HG03135 (cell line): ENCODE data around the gene TRMT2A.
"Not testable (repeated sequence)": the region's sequence is repeated elsewhere in the genome, so short reads cannot be mapped to it uniquely, and the experiment has no call there.

Source experiments
- ATAC-seq: cut with Tn5 transposase; IDR thresholded peaks from one replicate; pipeline ENCODE4 v1.9.1; 2021; ENCODE audit warnings: mild to moderate bottlenecking, moderate library complexity; ENCODE audit not compliant: unreplicated experiment

TRMT2A gene

DNA sequence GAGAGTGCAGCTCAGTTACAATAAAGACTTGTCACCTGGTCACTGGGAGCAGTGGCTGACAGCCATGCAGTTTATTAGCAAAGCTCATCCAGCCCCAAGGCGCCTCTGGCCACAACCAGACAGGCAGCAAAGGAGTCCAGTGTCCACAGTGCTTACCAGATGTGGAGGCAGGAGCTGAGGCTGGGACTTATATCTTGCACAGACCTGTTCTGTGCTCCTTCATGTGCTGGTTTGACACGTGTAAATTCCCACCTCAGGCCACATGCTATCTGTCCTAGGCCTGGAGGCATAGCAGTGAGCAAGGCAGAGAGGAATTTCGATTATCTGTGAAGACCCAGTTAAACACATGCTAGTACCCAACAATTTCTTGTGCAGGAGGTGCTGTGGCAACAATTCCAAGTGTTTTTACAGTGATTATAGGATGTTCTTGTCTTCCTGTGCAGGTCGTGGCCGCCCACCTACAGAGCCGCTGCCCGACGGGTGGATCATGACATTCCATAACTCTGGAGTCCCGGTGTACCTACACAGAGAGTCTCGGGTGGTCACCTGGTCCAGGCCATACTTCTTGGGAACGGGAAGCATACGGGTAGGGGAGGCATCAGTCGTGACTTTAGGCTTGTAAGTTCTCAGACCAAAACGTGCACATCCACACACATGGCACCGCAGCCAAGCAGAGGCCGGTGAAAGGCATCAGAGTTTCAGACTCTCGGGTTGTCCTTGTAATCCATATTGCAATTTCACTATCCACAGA lies 27.6 kb downstream of the TRMT2A start:
- no peak for ATAC-seq

DNA sequence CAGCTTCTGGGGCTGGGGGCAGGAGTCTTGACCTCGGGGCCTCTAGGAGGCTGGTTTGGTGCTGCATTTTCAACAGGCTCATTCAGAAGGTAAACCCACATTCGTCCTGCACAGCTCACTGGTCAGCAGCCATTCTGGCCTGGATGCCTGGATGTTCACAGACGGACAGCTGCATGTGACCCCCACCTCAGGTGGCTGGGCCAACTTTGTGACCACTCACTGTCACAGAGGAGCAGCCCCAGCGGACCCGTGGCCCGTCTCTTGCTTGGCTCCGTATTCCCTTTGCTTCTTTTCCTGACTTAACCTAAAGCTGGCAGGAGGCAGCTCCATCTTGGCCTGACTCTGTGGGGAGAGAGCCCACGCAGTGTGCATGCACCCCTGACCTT lies 28.8 kb downstream of the TRMT2A start:
- ATAC-seq = no peak

DNA sequence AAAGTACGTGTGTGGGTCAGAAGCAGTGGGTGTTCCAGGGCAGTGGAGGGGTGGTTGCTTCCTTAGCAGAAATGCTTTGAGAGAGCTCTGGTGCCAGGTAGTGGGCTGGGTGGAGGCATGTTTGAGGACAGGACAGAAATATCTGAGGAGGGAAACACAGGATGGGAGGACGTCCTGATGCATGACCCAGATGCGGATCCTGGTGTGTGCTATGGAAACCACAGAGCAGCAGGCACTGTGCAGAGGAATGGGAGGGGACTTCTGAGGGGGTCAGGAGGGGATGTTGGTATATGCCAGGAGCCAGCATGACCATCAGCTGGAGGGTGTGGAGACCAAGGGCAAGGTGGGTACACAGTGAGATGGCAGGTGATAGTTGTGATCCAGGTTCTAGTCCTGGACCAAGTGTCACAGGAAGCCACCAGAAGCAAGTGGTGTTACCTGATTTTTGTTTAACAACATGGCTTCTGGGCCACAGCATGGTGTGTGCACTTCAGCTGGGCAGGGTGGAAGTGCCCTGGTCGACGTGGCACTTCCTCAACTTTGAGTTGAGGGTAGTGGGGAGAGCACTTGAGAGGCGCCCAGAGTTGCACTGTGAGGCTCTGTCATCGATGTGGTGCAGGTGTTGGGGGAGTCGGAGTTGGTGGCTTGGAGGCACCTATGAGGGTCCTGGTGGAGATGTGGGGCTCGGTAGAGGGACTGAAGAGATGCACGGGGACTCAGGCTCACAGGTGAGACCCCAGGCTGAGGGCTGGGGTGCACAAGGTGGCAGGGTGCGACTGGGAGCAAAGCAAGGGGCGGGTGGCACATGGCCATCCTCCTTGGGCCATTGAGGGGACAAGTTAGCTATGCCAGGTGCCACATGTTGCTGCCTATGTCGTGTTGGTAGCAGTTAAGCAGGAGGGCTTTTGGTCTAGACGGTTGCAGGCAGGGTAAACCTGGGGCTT lies 29.4 kb downstream of the TRMT2A start:
- ATAC-seq = no peak

DNA sequence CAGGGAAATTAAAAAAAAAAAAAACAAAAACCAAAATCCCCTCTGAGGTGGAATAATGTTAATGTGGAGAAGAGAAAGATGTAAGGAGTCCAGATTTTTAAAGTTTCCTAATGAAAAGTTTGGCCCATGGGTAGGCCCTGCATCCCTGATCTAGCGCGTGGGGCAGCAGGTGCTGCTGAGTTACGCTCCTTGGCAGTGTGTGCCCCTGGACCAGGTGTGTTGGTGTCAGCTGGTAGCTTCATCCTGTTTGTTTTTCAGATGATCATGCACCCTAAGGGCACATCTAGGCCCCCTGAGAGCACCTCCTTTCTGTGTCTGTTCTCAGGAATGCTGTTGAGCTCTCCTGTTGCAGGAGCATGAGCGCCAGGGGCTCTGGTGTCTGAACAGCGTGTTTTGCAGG lies 30.3 kb downstream of the TRMT2A start:
- no peak for ATAC-seq

DNA sequence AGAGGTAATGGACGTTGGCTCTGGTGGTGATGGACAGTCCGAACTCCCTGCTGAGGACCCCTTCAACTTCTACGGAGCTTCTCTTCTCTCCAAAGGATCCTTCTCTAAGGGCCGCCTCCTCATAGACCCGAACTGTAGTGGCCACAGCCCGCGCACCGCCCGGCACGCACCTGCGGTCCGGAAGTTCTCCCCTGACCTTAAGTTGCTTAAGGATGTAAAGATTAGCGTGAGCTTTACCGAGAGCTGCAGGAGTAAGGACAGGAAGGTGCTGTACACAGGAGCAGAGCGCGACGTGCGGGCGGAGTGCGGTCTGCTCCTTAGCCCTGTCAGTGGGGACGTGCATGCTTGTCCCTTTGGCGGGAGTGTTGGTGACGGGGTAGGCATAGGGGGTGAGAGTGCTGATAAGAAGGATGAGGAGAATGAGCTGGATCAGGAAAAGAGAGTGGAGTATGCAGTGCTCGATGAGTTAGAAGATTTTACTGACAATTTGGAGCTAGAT lies 30.9 kb downstream of the TRMT2A start:
- no peak for ATAC-seq

DNA sequence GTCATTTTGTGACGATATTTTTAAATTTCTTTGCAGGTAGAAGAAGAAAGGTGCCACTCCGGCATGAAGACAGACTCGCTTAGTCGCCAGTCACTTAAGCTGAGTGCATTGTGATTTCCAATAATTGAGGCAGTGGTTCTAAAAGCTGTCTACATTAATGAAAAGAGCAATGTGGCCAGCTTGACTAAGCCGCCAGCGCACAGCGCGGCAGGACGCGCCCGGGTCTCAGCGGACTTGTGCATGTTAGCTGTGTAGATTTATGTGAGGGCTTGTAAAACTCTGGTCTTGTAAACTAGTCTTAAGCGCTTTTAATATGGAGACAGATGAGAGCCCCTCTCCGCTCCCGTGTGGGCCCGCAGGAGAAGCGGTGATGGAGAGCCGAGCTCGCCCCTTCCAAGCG lies 31.4 kb downstream of the TRMT2A start:
- no peak for ATAC-seq

DNA sequence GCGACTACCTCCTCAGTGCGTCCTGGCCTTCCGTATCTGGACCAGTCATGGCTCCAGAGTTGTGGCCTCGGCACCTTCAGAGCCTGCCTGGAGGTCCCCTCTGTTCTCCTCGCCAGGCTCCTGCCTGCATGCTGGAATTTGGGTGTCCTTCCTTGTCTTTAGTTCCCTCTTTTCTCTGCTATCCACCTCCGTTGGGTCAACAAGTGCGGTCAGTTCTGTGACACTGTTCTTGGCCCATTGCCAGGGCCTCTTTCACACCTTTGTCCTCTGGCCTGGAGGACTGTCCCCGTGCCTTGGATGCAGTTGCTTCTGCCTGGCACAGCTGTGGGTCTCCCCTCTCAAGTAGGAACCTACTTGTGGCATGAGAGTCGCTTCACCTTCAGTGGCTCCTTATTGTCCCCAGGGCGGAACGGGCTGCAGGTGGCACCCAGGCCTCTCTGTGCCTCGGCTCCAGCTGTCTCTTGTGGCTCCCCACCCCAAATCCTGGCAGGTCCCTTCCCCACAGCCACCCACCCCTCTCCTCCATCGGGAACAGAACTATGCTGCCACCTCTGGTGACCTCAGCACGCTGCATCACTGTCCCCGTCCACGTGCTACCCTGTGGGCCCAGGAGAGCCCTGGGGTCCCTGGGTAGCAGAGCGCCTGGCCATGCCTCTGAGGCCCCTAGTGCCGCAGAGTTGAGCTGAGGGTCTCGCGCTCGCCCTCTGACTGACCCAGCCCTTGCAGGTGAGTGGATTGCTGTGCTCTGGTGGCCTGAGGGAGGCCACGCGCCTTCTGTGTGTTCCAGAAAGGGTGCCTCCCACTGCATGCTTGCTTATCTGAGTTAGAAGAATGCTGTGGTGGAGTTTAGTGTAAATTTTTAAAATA lies 32.2 kb downstream of the TRMT2A start:
- no peak for ATAC-seq

DNA sequence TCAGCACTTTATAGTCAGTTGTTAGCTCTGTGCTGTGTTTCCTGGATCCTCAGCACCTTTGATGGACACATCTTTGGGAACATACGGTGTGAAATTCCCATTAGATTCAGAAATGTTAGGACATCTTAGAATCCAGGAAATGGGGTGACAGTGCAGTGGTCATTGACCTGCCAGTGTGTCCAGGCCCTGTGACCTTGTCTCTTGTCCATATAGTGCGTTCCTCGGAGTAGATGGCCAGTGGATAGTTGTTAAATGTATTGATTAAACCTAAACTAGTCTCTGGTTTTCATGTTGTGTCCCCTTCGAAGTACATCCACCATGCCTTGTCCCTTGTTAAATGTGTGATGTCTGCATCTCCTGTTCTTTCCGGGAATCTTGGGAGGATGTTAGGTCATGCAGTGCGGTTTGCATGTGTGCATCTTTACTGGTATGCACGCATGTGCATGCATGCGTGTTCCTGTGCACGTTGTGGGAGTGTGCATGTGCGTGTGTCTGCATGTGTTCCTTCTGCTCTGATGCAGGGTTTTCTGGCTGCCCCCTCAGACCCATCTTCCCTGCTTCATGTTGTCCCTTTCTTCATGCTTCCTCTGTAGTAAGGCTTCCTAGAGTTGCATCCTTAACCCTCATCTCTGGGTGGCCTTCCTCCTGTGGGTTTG lies 33.0 kb downstream of the TRMT2A start:
- no peak for ATAC-seq

DNA sequence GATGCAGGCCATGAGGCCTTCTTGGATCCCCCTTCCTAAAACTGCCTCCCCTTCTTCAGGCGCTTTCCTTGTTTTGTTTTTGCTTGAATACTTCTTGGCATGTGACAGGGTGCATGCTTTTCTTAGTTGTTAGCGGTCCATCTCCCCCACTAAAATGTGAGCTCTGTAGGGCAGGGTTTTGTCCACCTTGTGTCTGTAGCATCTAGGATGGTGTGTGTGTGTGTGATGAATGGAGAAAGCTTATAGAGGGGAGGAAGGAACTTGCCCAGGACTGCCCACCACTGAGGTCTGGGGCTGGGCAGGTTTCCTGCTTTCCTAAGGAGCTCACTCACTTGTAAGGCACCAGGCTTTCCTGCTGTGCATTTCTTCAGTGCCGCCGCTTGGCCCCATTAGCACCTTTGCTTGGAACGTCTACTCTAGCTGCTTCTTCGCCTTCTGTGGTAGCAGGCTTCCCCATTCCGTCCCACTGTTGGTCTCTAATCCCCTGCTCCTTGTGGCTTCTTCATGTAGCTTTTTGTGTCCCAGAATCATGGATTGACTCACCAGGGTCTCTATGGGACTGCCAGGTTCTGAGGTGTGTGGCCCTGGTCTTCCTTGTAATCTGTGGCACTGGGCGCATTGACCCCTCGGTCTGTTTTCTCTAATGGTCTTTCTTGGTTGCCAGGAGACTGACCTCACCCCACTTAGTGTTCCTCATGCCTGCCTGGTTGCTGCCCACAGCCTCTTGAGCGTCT lies 33.7 kb downstream of the TRMT2A start:
- no peak for ATAC-seq

DNA sequence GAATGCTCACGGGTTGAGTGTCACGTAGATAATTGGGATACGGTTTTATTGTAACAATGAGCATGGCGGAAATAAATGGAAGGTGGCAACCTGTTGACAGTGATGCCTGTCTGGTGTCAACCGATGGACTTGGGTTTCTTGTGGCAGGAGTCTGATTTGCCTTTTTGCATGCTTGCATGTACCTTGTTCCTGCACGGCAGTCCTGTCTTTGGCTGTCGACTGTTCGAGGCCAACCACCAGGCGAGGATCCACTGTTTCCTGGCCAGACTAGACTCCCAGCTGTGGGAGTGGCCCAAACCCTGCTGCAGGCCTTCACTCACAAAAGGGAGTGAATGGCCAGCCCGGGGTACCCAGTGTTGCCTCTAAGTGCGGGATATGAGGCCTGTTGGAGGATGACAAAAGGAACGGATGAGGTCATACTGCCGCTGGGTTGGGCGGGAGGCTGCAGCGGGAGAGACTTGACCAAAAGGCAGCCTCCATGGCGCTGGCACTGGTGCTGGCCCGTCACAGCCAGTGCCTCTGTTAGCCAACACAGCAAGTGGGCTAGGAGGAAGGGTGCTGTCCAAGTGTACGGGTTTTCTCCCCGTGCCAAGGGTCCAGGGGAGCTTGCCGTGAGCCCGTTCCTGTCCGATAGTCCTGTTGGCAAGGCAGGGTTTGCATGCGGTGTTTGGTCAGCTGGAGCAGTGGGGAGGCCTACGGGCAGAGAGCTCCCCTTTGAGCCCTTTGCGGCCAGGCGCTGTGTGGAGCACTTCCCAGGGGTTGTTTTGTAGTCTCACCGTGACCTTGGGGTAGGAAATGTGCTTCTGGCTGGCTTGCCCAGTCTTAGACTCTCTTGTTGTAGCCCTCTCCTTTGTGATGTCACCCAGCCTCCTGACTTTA lies 36.0 kb downstream of the TRMT2A start:
- peak; percentile 3 for ATAC-seq

DNA sequence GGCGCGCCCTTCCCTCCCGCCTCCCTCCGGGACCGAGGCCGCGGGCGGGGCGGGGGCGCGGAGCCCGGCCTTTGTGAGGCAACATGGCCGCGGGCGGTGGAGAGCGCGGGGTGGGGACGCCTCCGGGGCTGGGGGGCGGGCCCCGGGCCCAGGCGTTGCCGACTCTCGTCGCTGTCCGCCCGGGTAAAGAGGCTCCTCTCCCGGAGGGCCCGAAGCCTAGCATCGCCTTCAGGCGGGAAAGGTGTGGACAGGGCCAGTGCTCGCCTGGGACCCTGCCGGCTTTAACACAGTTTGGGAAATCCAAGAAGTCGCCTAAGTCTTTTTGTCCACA lies 36.6 kb downstream of the TRMT2A start:
- ATAC-seq = peak; percentile 61

DNA sequence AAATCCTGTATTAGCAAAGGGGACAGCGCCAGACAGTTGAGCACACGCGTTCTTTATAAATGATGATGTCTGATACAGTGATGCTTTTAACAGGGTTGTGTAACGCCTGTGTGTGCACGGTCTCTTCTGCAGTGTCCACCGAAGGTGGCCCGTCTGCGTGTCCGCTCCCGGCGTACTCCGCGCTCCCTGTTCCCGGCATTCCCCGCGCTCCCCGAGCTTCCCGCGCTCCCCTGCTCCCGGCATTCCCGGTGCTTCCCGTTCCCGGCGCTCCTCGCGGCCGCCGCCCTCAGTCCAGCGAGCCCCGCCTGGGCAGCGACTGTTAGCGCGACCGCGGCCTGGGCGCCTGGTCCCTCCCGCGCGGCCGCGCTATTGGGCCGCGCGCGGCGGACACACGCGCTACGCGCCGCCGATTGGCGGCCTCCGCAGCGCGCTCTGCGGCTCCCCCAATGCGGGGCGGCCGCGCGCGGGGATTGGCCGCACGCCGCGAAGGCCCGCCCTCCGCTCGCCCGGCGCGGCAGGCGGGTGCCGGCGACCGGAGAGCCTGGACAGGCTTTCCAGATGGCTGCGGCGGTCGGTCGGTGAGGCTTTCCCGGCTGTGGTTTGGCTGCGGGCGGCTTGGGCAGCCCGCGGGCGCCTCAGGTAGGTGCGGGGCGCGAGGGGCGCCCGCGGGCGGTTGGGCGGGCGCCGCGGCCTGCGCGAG lies 37.1 kb downstream of the TRMT2A start, which contains the start of gene DGCR8:
TSS of gene DGCR8 (plus strand) at position 497 of the 700 bp plus-strand sequence. CDS start 5,723 bp downstream, outside the sequence.
- peak; percentile 73 for ATAC-seq

DNA sequence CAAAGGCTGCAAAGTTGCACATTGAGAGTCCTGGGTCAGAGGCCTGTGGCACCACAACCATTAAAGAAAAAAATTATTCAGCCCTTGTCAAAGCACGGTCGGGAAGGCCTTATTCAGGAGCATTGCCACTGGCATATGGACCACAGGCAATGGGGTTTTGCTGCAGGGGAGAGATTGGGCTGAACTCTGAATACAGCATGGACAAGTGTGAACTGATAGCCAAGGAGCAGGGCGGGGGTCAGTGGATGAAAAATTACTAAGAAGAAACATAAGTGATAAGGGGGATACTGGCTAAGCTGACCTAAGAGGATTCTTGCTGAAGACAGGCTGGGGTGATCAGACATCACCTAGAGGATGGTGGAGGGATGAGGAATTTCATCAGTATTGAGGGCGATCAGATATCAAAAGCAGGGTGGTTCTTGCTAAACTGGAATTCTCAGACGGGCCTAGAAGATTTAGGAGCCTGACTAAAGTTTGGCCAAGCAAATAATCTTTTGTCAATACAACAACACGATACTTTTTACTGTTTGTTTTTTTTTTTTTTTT lies 40.3 kb downstream of the TRMT2A start:
- no peak for ATAC-seq

DNA sequence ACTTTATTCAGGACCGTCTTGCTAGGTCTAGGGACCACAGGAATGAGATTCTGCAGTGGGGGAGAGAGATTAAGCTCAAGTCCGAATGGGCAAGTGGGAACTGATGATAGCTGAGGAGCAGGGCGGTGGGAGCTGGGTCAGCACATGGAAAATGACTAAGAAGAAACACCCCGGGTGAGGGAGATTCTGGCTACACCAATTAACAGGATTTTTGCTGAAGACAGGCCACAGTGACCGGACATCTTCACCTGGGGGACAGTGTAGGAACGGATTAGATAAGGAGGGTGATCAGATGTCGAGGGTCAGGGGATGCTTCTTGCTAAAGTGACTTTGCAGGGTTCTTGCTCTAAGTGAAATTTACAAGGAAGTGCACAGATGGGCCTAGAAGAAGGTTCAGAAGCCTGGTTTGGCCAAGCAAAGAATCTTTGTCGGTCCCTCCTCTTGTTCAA lies 45.5 kb downstream of the TRMT2A start:
- ATAC-seq = no peak

DNA sequence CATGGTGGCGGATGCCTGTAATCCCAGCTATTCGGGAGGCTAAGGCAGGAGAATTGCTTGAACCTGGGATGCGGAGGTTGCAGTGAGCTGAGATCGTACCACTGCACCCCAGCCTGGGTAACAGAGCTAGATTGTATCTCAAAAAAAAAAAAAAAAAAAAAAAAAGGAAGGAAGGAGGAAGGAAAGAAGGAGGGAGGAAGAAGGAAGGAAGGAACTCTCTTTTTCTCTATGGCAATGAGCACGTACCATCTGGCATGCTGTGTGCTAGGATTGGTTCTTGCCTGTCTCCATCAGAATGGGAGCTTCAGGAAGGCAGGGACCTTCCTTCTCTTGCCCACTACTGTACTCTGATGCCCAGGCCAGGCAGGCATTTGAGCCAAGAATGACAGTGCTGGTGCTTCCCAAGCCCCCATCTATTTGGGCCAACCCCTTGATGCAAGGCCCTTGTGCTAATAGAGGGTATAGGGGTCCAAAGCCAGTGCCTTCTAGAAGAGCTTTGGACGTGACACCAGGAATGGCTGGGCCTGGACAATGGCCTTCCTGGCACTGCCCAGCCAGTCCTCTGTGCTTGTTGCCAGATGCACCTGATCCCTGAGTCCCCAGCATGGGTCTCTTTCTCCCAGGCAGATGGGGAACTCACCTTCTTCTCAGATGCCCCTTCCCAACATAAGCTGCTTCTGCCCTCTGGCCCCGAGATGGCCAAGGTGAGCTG lies 47.5 kb downstream of the TRMT2A start:
- ATAC-seq = no peak

DNA sequence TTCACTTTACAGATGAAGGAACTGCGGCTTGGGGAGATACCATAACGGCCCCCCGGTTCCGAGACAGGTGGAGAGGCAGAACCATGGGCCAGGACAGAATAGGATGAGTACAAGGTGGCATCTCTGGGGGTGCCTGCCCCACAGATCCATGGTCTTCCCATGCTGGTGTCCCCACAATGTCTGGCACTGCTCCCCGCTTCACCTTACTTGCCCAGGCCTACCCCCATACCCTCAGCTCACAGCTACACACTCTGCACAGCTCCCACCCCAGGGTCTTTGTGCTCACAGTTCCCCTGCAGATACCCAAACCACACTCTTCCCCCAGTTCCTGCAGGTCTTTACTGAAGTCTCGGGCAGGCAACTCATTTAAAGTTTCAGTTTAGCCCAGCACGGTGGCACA lies 48.4 kb downstream of the TRMT2A start:
- no peak for ATAC-seq

DNA sequence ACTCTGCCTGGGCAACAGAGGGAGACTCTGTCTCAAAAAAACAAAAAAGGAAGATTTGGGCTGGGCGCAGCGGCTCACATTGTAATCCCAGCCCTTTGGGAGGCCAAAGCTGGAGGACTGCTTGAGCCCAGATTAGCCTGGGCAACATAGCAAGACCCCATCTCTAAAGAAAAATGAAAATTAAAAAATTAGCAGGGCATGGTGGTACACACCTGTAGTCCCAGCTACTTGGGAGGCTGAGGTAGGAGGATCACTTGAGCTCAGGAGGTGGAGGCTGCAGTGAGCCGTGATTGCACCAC lies 49.7 kb downstream of the TRMT2A start:
- ATAC-seq = not testable (repeated sequence)
